Mucosa of descending colon (tissue), 3 donors: ENCODE results near the gene SLC29A2. TPM values are rescaled to one million over a fixed set of nuclear protein-coding genes. Genes with fewer than 3 reads are reported as not detected.

ENCODE experiments used
- ATAC-seq: fragments of 200-7000 bp; cut with Tn5 transposase; one replicate; pipeline ENCODE4 v1.9.1; 2020; ENCODE audit warnings: mild to moderate bottlenecking, moderate library complexity
- DNase-seq, 3 donors: peaks; one replicate each; pipeline ENCODE4 v3.0.0-alpha.2; 2020
- H3K36me3 ChIP-seq: fragments of 200-600 bp; one replicate; pipeline ENCODE4 v1.8.0; 2021; ENCODE audit warnings: low read depth, mild to moderate bottlenecking
- H3K4me1 ChIP-seq: fragments of 200-600 bp; one replicate; pipeline ENCODE4 v1.8.0; 2021; ENCODE audit warnings: low read depth, mild to moderate bottlenecking
- H3K4me3 ChIP-seq: fragments of 200-600 bp; one replicate; pipeline ENCODE4 v1.8.0; 2021; ENCODE audit warnings: mild to moderate bottlenecking
- H3K9me3 ChIP-seq: fragments of 200-600 bp; one replicate; pipeline ENCODE4 v1.8.0; 2021; ENCODE audit warnings: mild to moderate bottlenecking
- CTCF ChIP-seq: fragments of 200-600 bp; IDR thresholded peaks from one replicate; pipeline ENCODE4 v1.8.0; 2022; ENCODE audit warnings: antibody characterized with exemption, mild to moderate bottlenecking
- intact Hi-C, 2 donors: fragments of 100-400 bp; cut with DNase I in 1 of 2; cut with micrococcal nuclease in 1 of 2; formaldehyde crosslinking; loops; one replicate each; pipeline versions ENCODE4 v1.11.0 to v1.11.1; 2022; cut with DNase I, micrococcal nuclease
- total RNA-seq, 3 donors: library from RNA; stranded (reverse); fragmentation: NEBNext Ultra II Directional in 2 of 3; extraction: Animal tissue kit (Norgen Biotek cat#: 25700) in 2 of 3; gene quantifications; one replicate each; pipeline versions ENCODE4 v1.2.1 to v1.2.4, GENCODE V29; 2021 to 2023
- donor health status: DM: no; HTN: no; CAD: no; lungs with moderate emphysema.
- donor health status: DM: no; HTN: no; CAD: no.
- donor health status: DM: no; HTN: yes; CAD: no.

SLC29A2 gene
- total RNA-seq, 3 donors from 2014 or later = 10.3 to 22.6 (median 14.9) TPM

- intact Hi-C loops = no loop called here
- no peak overlapping the region for H3K4me3 ChIP-seq
- ATAC-seq (no peak), DNase-seq (peak in 2 of 3 donors; percentile 31 to 53)
- H3K36me3 ChIP-seq = peaks cover 5% of the 10 kb centered on the region
- H3K9me3 ChIP-seq = no peaks in the 10 kb centered on the region
- H3K4me1 ChIP-seq = peaks cover 19% of the 10 kb centered on the region
- no peak for TF ChIP-seq CTCF
These were observed 34.3 kb downstream of the SLC29A2 start for GRCh38 chr11:66337103-66337899.

GRCh38 chr11:66336234-66337102 lies 35.1 kb downstream of the SLC29A2 start, which contains the start of gene RIN1:
Gene RIN1 (minus strand): TSS chr11:66336434. CDS start chr11:66336402, 32 bp downstream.
- peak; percentile 92 for ATAC-seq
- Histone ChIP-seq H3K4me1 (peaks cover 19% of the 10 kb centered on the region), H3K9me3 (no peaks in the 10 kb centered on the region), H3K4me3 (peak within 1 kb of the TSS; percentile 31), H3K36me3 (peaks cover 5% of the 10 kb centered on the region)
- TF ChIP-seq CTCF = no peak
- peak; percentile 75 to 82 (median 76) for DNase-seq
- intact Hi-C loops = no loop called here

- peaks cover 19% of the 10 kb centered on the region for H3K4me1 ChIP-seq
- intact Hi-C loops = no loop called here
These were observed 35.9 kb downstream of the SLC29A2 start for GRCh38 chr11:66335531-66336233.

GRCh38 chr11:66334605-66335442 lies 36.7 kb downstream of the SLC29A2 start:
- no peak for TF ChIP-seq CTCF
- H3K36me3 ChIP-seq = peaks cover under 1% of the 10 kb centered on the region
- H3K4me3 ChIP-seq = no peak overlapping the region
- peaks cover 19% of the 10 kb centered on the region for H3K4me1 ChIP-seq
- intact Hi-C loops = no loop called here
- no peaks in the 10 kb centered on the region for H3K9me3 ChIP-seq
- ATAC-seq (no peak), DNase-seq (peak in 2 of 3 donors; percentile 36 to 55)

More at GRCh38 chr11:66335531-66336233, 35.9 kb downstream of the SLC29A2 start:
- Histone ChIP-seq H3K36me3 (peaks cover 5% of the 10 kb centered on the region), H3K4me3 (peak overlapping the region; percentile 31), H3K9me3 (no peaks in the 10 kb centered on the region)
- no peak for TF ChIP-seq CTCF
- peak in 2 of 3 donors; percentile 61 to 66 for DNase-seq
- peak; percentile 67 for ATAC-seq
